SK-N-SH treated with all-trans-retinoic acid at 6 μM for 48 hours (cell line): ENCODE data around the gene FAM3B.

Experiments used
- ATAC-seq: fragments of 200-7000 bp; cut with Tn5 transposase; 3 replicates; pipeline ENCODE4 v1.9.1; 2020; ENCODE audit warnings: mild to moderate bottlenecking, moderate library complexity
- ARNTL ChIP-seq: fragments of 450-650 bp; formaldehyde crosslinking; IDR thresholded peaks from 2 replicates; pipeline ENCODE4 v1.5.0; 2020; ENCODE audit warnings: low read depth, mild to moderate bottlenecking, moderate library complexity, borderline replicate concordance
- BACH2 ChIP-seq: fragments of 250-450 bp; sonication (Bioruptor Pico); IDR thresholded peaks from 2 replicates; pipeline ENCODE4 v1.9.0; 2021; ENCODE audit warnings: mild to moderate bottlenecking, borderline replicate concordance
- CSDC2 ChIP-seq: fragments of 250-450 bp; sonication (Bioruptor Pico); IDR thresholded peaks from 2 replicates; pipeline ENCODE4 v1.5.0; 2020; ENCODE audit warnings: mild to moderate bottlenecking, moderate library complexity
- ESRRG ChIP-seq: fragments of 250-450 bp; sonication (Bioruptor Pico); IDR thresholded peaks from 2 replicates; pipeline ENCODE4 v1.6.1; 2021; ENCODE audit warnings: mild to moderate bottlenecking
- ISL1 ChIP-seq: fragments of 250-450 bp; sonication (Bioruptor Pico); IDR thresholded peaks from 2 replicates; pipeline ENCODE4 v2.1.2; 2022; ENCODE audit warnings: mild to moderate bottlenecking, moderate library complexity
- OSR1 ChIP-seq: fragments of 250-450 bp; sonication (Bioruptor Pico); IDR thresholded peaks from 2 replicates; pipeline ENCODE4 v1.8.0; 2022; ENCODE audit warnings: moderate library complexity, mild to moderate bottlenecking, inconsistent platforms
- PATZ1 ChIP-seq: fragments of 250-450 bp; sonication (Bioruptor Pico); IDR thresholded peaks from 2 replicates; pipeline ENCODE4 v1.8.0; 2020; ENCODE audit warnings: mild to moderate bottlenecking, moderate library complexity, borderline replicate concordance
- PPARA ChIP-seq: fragments of 250-450 bp; sonication (Bioruptor Pico); IDR thresholded peaks from 2 replicates; pipeline ENCODE4 v1.5.0; 2020; ENCODE audit warnings: mild to moderate bottlenecking, borderline replicate concordance
- RARB ChIP-seq: fragments of 250-450 bp; sonication (Bioruptor Pico); IDR thresholded peaks from 2 replicates; pipeline ENCODE4 v1.8.0; 2021; ENCODE audit warnings: mild to moderate bottlenecking, moderate library complexity
- SNAI2 ChIP-seq: fragments of 250-450 bp; sonication (Bioruptor Pico); IDR thresholded peaks from 2 replicates; pipeline ENCODE4 v1.5.0; 2020; ENCODE audit warnings: mild to moderate bottlenecking, moderate library complexity
- TCF4 ChIP-seq: fragments of 250-450 bp; sonication (Bioruptor Pico); IDR thresholded peaks from 2 replicates; pipeline ENCODE4 v1.8.0; 2021; ENCODE audit warnings: mild to moderate bottlenecking, moderate library complexity, borderline replicate concordance
- ZC3H10 ChIP-seq: fragments of 250-450 bp; sonication (Bioruptor Pico); IDR thresholded peaks from 2 replicates; pipeline ENCODE4 v1.5.1; 2021; ENCODE audit warnings: mild to moderate bottlenecking, moderate library complexity
- ZFP3 ChIP-seq: fragments of 250-450 bp; sonication (Bioruptor Pico); IDR thresholded peaks from 2 replicates; pipeline ENCODE4 v1.5.0; 2020; ENCODE audit warnings: mild to moderate bottlenecking, moderate library complexity
- ZFP30 ChIP-seq: fragments of 450-650 bp; formaldehyde crosslinking; IDR thresholded peaks from 2 replicates; pipeline ENCODE4 v1.5.0; 2022; ENCODE audit warnings: mild to moderate bottlenecking, moderate library complexity
- ZNF70 ChIP-seq: fragments of 450-650 bp; formaldehyde crosslinking; IDR thresholded peaks from 2 replicates; pipeline ENCODE4 v1.5.0; 2020; ENCODE audit warnings: mild to moderate bottlenecking, moderate library complexity
- ZNF8 ChIP-seq: fragments of 450-650 bp; formaldehyde crosslinking; IDR thresholded peaks from 2 replicates; pipeline ENCODE4 v1.5.0; 2020; ENCODE audit warnings: mild to moderate bottlenecking, moderate library complexity
- TF ChIP-seq, protein P1 (sequence below): fragments of 250-450 bp; sonication (Bioruptor Pico); IDR thresholded peaks from 2 replicates; pipeline ENCODE4 v1.5.1; 2020; ENCODE audit warnings: low read depth, mild to moderate bottlenecking, moderate library complexity
- TF ChIP-seq, protein P2 (sequence below): fragments of 250-450 bp; sonication (Bioruptor Pico); IDR thresholded peaks from 2 replicates; pipeline ENCODE4 v1.5.1; 2021; ENCODE audit warnings: mild to moderate bottlenecking, moderate library complexity
- TF ChIP-seq, protein P3 (sequence below): fragments of 250-450 bp; sonication (Bioruptor Pico); IDR thresholded peaks from 2 replicates; pipeline ENCODE4 v1.5.0; 2020; ENCODE audit warnings: mild to moderate bottlenecking, moderate library complexity

Gene FAM3B, protein sequence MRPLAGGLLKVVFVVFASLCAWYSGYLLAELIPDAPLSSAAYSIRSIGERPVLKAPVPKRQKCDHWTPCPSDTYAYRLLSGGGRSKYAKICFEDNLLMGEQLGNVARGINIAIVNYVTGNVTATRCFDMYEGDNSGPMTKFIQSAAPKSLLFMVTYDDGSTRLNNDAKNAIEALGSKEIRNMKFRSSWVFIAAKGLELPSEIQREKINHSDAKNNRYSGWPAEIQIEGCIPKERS

GRCh38 chr21:41316200-41317062 lies at the start of gene FAM3B:
TSS of gene FAM3B (plus strand) at chr21:41316801. CDS start at chr21:41316880, 79 bp downstream.
- TF ChIP-seq ZFP3 (CRISPR knock-in tag), result no peak
- TF ChIP-seq ZNF70 (CRISPR knock-in tag), result no peak
- no peak for TF ChIP-seq ARNTL (CRISPR knock-in tag)
- TF ChIP-seq, protein P1, sequence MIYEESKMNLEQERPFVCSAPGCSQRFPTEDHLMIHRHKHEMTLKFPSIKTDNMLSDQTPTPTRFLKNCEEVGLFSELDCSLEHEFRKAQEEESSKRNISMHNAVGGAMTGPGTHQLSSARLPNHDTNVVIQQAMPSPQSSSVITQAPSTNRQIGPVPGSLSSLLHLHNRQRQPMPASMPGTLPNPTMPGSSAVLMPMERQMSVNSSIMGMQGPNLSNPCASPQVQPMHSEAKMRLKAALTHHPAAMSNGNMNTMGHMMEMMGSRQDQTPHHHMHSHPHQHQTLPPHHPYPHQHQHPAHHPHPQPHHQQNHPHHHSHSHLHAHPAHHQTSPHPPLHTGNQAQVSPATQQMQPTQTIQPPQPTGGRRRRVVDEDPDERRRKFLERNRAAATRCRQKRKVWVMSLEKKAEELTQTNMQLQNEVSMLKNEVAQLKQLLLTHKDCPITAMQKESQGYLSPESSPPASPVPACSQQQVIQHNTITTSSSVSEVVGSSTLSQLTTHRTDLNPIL (CRISPR knock-in tag), result no peak
- no peak for TF ChIP-seq OSR1
- TF ChIP-seq, protein P2, sequence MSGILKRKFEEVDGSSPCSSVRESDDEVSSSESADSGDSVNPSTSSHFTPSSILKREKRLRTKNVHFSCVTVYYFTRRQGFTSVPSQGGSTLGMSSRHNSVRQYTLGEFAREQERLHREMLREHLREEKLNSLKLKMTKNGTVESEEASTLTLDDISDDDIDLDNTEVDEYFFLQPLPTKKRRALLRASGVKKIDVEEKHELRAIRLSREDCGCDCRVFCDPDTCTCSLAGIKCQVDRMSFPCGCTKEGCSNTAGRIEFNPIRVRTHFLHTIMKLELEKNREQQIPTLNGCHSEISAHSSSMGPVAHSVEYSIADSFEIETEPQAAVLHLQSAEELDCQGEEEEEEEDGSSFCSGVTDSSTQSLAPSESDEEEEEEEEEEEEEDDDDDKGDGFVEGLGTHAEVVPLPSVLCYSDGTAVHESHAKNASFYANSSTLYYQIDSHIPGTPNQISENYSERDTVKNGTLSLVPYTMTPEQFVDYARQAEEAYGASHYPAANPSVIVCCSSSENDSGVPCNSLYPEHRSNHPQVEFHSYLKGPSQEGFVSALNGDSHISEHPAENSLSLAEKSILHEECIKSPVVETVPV (CRISPR knock-in tag), result no peak
- no peak for TF ChIP-seq TCF4
- no peak for TF ChIP-seq SNAI2 (CRISPR knock-in tag)
- TF ChIP-seq ESRRG (CRISPR knock-in tag), result no peak
- TF ChIP-seq PATZ1, result no peak
- TF ChIP-seq ZNF8 (CRISPR knock-in tag), result no peak
- TF ChIP-seq ZC3H10, result no peak
- TF ChIP-seq RARB, result no peak
- TF ChIP-seq ISL1, result no peak
- TF ChIP-seq BACH2 (CRISPR knock-in tag), result no peak
- no peak for TF ChIP-seq CSDC2 (CRISPR knock-in tag)
- no peak for TF ChIP-seq PPARA (CRISPR knock-in tag)
- TF ChIP-seq, protein P3, sequence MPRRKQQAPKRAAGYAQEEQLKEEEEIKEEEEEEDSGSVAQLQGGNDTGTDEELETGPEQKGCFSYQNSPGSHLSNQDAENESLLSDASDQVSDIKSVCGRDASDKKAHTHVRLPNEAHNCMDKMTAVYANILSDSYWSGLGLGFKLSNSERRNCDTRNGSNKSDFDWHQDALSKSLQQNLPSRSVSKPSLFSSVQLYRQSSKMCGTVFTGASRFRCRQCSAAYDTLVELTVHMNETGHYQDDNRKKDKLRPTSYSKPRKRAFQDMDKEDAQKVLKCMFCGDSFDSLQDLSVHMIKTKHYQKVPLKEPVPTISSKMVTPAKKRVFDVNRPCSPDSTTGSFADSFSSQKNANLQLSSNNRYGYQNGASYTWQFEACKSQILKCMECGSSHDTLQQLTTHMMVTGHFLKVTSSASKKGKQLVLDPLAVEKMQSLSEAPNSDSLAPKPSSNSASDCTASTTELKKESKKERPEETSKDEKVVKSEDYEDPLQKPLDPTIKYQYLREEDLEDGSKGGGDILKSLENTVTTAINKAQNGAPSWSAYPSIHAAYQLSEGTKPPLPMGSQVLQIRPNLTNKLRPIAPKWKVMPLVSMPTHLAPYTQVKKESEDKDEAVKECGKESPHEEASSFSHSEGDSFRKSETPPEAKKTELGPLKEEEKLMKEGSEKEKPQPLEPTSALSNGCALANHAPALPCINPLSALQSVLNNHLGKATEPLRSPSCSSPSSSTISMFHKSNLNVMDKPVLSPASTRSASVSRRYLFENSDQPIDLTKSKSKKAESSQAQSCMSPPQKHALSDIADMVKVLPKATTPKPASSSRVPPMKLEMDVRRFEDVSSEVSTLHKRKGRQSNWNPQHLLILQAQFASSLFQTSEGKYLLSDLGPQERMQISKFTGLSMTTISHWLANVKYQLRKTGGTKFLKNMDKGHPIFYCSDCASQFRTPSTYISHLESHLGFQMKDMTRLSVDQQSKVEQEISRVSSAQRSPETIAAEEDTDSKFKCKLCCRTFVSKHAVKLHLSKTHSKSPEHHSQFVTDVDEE (CRISPR knock-in tag), result no peak
- no peak for TF ChIP-seq ZFP30
- no peak for ATAC-seq

DNA sequence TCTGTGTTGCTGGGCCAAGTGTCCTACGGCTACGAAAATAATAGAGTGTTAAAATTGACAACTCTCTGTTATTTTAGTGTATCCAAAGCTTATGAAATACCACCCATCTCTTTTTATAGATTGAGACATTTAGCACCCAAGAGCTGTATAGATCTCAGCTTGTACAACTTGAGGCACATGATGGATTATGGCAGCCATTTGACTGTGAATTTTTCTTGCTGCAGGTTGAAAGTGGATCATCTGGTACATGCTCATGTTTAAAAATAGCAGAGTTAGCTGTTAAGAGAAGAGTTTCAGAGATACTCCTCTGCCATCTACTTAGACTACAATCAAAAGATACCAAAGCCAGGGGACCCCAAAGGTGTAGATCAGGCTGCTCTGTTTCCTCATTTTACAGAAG lies 49.3 kb upstream of the FAM3B start:
- no peak for ATAC-seq
- TF ChIP-seq PATZ1 (no peak), TCF4 (no peak), ZC3H10 (no peak), ZFP30 (no peak)
- TF ChIP-seq, protein P2 (CRISPR knock-in tag), result no peak
